Neutrophil (primary cell): Measurements from ENCODE around the gene CDH26.

Source experiments
- H3K27ac ChIP-seq: fragments of 200-600 bp; sonication (generic); 2 replicates; pipeline ENCODE4 v1.5.1; 2016; ENCODE audit warnings: mild to moderate bottlenecking, moderate library complexity
- H3K27me3 ChIP-seq: fragments of 200-600 bp; sonication (generic); 2 replicates; pipeline ENCODE4 v1.6.0; 2016; ENCODE audit warnings: mild to moderate bottlenecking
- H3K36me3 ChIP-seq: fragments of 200-600 bp; sonication (generic); 2 replicates; pipeline ENCODE4 v1.5.1; 2017
- H3K4me1 ChIP-seq, 2 experiments: fragments of 200-600 bp in 1 of 2; sonication (generic) in 1 of 2; 1 replicate in 1 of 2; 2 replicates in 1 of 2; pipeline versions ENCODE4 v1.5.1 to v1.6.1; 2013 to 2016; ENCODE audit warnings: low read depth in 1 of 2, low read length in 1 of 2, mild to moderate bottlenecking in 1 of 2, moderate library complexity in 1 of 2; ENCODE audit not compliant: control insufficient read depth in 1 of 2, insufficient read depth in 1 of 2
- H3K4me3 ChIP-seq, 2 experiments: fragments of 200-600 bp in 1 of 2; sonication (generic) in 1 of 2; 1 replicate in 1 of 2; 2 replicates in 1 of 2; pipeline ENCODE4 v1.5.1; 2013 to 2016; ENCODE audit warnings: low read depth in 1 of 2, low read length in 1 of 2, mild to moderate bottlenecking in 1 of 2, moderate library complexity in 1 of 2
- H3K9me3 ChIP-seq: fragments of 200-600 bp; sonication (generic); 2 replicates; pipeline ENCODE4 v1.5.1; 2016
- CTCF ChIP-seq: fragments of 200-600 bp; sonication (generic); IDR thresholded peaks from 2 replicates; pipeline ENCODE4 v1.5.1; 2016; ENCODE audit warnings: antibody characterized with exemption

The CDH26 gene

GRCh38 chr20:59994697-59995122, 36.5 kb downstream of the CDH26 start:
- Histone ChIP-seq H3K4me3 (peak overlapping the region in 1 of 2 experiments; percentile 32), H3K27me3 (no peaks in the 10 kb centered on the region), H3K27ac (peak overlapping the region; percentile 33), H3K4me1 (peaks cover 34 to 46% of the 10 kb centered on the region in 2 experiments), H3K9me3 (no peaks in the 10 kb centered on the region), H3K36me3 (no peaks in the 10 kb centered on the region)
- TF ChIP-seq CTCF, result no peak

GRCh38 chr20:59996108-59996507, 37.9 kb downstream of the CDH26 start:
- H3K4me3 ChIP-seq, result no peak overlapping the region
- no peak overlapping the region for H3K27ac ChIP-seq
- no peaks in the 10 kb centered on the region for H3K27me3 ChIP-seq
- no peaks in the 10 kb centered on the region for H3K36me3 ChIP-seq
- H3K9me3 ChIP-seq, result no peaks in the 10 kb centered on the region
- H3K4me1 ChIP-seq, result peaks cover 27 to 42% of the 10 kb centered on the region in 2 experiments
- TF ChIP-seq CTCF, result no peak

- no peak for TF ChIP-seq CTCF
- Histone ChIP-seq H3K4me3 (no peak overlapping the region), H3K9me3 (no peaks in the 10 kb centered on the region), H3K27ac (no peak overlapping the region), H3K4me1 (peaks cover 15 to 25% of the 10 kb centered on the region in 2 experiments), H3K27me3 (no peaks in the 10 kb centered on the region), H3K36me3 (no peaks in the 10 kb centered on the region)
Observed at GRCh38 chr20:59997896-59998295, 39.7 kb downstream of the CDH26 start.

- TF ChIP-seq CTCF, result no peak
- Histone ChIP-seq H3K27ac (no peak overlapping the region), H3K9me3 (no peaks in the 10 kb centered on the region), H3K4me3 (no peak overlapping the region), H3K4me1 (peaks cover 7 to 14% of the 10 kb centered on the region in 2 experiments), H3K27me3 (no peaks in the 10 kb centered on the region), H3K36me3 (no peaks in the 10 kb centered on the region)
Observed at GRCh38 chr20:59999502-59999901, 41.3 kb downstream of the CDH26 start.

GRCh38 chr20:60000271-60001042, 42.2 kb downstream of the CDH26 start:
- Histone ChIP-seq H3K4me1 (peaks cover 0 to 5% of the 10 kb centered on the region in 2 experiments), H3K9me3 (no peaks in the 10 kb centered on the region), H3K4me3 (no peak overlapping the region), H3K27ac (no peak overlapping the region), H3K36me3 (no peaks in the 10 kb centered on the region), H3K27me3 (no peaks in the 10 kb centered on the region)
- no peak for TF ChIP-seq CTCF
